ENCODE results near the gene PAPSS2.
"Not testable (repeated sequence)": the region's sequence is repeated elsewhere in the genome, so short reads cannot be mapped to it uniquely, and the experiment has no call there.

The PAPSS2 gene

DNA sequence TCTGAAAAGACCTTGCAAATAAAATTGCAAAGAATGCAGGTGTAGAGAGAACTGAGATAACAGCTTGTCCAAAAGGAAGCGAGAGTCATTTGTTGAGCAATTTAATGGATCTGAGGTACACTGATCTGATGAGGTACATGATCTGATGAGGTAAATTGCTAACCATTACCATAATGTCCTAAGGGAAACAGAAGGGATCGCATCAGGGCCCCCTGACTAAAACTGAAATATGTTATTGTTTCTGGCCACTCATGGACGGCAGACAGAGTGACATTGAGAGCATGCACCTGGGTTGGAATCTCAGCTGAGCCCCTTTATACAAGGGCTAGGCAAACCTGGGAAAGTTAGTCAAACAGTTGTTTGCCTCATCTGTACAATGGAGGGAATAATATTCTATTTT lies 15.8 kb upstream of the PAPSS2 start:
- DNase-seq = no peak

DNA sequence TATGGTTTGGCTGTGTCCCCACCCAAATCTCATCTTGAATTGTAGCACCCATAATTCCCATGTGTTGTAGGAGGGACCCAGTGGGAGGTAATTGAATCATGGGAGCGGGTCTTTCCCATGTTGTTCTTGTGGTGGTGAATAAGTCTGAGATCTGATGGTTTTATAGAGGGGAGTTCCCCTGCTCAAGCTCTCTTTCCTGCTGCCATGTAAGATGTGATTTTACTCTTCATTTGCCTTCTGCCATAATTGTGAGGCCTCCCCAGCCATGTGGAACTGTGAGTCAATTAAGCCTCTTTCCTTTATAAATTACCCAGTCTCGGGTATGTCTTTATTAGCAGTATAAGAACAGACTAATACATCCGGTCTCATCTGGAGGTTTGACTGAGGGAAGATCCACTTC lies 15.2 kb upstream of the PAPSS2 start:
- not testable (repeated sequence) for DNase-seq

DNA sequence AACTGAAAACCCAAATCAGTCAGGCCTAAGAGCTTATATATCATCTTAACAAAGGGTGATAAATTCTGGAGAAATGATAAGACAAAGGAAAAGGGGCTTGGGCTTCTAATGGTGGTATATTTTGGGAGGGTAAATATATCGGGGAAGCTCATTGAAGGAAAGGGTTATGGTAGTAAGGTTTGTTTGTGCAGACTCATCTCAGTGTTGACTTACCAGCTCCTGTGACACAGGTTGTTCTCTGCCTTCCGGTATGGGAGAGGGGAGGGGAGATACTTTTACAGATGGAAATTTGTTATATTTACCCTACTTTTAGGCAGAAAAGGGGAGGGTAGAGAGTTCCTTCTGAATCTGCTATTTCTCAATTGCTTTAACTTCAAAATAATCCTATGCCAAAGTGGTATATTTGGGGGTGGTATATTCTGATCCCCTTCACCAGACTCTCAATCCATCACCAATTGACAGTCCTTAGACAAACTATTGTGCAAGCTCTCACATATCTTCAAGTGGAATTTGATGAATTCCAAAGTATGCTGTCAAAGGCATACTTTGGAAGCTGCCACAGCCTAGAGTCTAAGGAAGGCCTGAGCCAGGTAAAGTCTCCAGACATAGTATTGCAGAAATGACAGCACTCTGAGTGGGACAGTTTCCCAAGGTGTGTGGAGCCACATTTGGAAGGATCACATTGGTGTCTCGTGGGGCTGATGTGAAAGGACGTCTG lies 13.3 kb upstream of the PAPSS2 start:
- no peak for DNase-seq

DNA sequence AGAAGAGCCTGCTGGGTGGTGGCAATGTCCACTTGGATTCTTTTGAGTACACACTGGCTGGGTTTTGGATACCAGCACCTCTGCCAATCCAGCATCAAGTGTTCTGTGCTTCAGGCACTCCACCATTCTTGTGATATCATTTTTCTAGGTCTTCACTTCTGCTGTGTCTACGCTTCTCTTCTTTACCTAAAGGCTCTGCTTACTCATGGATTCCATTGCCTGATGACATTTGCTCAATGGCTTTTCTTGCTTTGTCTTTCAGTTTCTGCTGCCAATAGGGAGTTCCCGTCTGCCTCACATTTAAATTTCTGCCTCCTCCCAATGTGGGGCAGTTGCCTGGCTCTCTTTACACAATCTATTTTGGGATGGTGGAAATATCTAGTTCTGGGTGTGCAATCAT lies 12.7 kb upstream of the PAPSS2 start:
- DNase-seq = no peak

DNA sequence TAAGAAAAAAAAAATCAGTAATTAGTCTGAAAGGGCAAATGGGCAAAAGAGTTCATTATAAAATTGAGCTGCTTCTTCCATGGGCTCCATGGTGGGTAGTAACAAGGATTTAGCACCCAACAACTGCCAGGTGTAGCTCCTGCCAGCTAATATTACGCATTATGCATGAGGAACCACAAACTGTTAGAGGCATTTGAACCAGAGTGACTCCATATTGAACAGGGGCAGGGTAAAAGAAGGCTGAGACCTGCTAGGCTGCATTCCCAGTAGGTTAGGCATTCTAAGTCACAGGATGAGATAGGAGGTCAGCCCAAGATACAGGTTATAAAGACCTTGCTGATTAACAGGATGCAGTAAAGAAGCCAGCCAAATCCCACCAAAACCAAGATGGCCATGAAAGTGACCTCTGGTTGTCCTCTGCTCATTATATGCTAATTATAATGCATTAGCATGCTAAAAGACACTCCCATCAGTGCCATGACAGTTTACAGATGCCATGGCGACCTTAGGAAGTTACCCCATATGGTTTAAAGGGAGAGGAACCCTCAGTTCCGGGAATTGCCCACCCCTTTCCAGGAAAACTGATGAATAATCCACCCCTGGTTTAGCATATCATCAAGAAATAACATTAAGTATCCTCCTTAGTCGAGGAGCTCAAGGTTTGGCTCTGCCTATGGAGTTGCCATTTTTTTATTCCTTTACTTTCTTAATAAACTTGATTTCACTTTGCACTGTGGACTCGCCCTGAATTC lies 8.7 kb upstream of the PAPSS2 start:
- no peak for DNase-seq

DNA sequence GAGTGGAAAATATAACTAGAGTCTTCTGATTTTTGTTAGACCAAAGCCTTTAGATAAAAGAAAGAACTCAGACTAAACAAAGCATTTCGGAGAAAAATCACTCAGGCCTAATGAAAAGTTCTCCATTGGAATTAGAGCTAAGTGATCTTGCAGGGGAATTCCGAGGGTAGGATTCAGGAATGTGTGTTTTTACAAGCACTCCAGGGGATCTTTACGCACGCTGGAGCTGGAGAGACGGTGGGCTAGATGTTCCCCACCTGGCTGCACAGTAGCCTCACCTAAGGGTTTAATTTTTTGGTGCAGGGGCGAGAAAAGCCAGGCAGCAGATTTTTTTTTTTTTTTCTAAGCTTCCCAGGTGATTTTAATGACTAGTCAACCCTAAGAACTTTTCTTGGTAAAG lies 7.9 kb upstream of the PAPSS2 start:
- DNase-seq = no peak

DNA sequence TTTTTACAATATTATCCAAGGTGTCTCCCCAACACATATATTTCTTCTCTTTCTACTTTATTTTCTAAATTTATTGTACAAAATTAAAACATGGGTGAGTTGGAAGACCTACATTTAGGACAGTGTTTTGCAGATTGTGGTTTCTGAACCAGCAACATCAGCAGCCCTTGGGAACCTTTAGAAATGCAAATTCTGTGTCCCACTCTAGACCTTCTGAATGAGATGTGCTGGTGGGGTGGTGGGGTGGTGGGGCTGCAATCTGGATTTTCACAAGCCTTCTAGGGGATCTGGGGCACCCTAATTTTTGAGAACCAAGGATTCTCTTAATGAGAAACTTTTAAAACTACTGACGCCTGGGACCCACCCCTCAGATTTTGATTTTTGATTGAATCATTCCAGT lies 7.4 kb upstream of the PAPSS2 start:
- DNase-seq = no peak

DNA sequence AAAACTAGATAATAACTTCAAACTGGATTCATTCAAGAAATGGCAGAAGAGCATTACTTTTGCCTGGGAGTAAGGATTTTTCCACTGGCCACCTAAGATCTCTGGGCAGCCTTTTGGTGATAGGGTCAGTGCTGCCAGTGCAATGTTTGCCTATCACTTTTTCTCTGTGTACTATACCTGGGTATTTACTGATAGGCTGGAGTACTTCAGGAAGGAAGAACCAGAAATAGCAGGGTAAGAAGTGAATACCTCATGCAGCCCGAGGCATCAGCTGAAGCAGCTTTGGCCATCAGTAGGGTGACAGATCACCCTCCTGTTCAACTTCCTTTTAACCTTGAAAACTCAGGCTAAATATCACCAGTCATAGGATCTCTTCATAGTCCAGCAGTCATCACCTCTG lies 5.5 kb upstream of the PAPSS2 start:
- no peak for DNase-seq

DNA sequence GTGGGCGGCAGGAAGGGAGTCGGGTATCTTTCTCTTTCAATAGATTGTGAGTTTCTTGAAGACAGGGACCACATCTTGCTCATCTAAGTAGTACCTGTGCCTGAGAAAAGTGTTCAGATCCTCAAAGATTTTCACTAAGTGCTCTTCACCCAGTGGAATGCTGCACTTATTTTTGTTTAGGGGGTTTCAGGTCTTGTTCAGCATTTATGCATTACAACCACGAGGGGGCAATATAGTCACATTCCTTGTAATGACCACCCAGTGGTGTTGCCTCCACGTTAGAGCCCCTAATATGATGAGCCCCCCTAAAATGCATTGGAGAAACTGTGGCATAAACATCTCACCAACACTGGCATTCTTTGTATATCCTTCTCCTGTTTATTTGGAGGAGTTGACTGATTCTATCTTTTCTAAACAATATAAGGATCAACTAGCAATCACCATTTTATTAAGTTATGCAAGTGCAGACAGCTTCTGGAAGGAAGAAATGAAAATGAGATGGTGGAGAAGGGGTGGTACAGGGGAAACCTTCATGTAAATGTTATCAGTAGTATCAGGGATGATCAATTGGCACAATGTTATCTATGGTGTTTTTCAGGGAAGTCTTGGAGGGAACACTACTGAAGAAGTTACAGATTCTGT lies 3.1 kb upstream of the PAPSS2 start:
- no peak for DNase-seq

DNA sequence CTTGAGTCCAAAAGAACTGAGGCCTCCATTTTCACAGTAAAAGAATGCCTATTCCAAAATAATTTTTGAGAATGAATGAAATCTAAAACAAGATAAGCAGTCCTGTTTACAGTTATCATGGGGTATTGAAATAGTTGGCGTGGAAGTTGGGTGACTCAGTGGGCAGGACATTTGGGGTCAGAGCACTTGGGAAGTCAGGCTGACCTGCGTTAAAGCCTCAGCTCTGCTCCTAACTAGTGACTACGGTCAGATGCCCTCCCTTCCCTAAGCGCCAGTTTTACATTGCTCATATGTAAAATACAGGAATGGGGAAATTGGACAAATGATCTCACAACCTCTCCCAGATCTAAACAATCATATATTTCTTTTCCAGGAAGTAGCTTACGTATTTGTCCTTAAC lies 2.3 kb upstream of the PAPSS2 start:
- DNase-seq = no peak

DNA sequence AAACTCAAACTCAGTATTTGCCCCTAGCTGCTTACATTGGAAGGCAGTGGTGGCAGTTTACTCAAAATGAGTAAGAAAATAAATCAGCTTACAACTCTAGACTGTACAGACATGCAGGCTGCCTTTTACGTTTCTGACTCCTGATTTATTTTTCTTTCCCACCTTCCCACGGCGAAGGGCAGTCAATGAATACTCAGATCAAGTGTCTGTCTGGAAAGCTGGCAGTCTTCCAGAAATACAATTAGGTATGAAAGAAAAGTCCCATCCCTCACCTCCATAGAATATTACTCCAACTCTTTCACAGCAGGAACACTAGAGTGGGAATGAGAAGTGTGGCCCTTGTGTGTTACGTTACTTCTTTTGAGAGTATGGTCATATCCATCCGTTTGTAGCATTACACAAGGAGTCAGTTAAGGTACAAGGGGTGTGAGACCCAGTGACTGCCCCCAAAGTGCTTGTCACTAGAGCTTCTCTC lies 1.3 kb upstream of the PAPSS2 start:
- DNase-seq = no peak

DNA sequence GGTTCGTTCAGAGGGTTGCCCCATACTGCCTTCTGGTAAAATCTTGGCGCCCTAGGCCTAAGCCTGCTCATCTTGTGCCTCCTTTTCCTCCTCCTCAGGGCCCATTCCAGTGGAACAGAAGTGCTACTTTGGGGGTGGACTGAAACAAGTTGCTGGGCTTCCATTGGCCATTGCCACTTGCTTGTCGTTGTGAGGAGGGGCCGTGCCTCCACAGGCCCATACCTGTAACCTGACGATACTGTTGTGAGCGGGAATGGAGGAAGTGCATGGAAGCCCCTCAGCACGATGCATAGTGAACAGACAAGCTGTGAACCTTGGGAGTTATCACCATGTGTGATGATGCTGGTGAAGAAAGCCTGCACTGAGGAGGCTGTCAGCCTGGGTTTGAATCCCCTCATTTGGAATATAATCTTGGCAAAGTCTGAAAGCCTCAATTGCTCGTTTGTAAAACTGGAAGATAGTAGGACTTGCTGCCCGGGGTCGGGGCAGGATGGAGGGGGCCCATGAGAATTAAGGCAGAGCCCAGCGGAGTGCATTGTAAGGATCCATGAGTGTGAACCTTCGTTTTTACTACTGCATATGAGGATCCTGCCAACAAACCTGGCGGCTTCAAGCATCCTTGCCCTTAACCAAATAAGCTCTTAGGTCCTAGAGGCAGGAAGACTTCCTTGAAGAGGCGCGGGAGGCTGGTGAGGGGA lies 671 bp upstream of the PAPSS2 start:
- DNase-seq = no peak

DNA sequence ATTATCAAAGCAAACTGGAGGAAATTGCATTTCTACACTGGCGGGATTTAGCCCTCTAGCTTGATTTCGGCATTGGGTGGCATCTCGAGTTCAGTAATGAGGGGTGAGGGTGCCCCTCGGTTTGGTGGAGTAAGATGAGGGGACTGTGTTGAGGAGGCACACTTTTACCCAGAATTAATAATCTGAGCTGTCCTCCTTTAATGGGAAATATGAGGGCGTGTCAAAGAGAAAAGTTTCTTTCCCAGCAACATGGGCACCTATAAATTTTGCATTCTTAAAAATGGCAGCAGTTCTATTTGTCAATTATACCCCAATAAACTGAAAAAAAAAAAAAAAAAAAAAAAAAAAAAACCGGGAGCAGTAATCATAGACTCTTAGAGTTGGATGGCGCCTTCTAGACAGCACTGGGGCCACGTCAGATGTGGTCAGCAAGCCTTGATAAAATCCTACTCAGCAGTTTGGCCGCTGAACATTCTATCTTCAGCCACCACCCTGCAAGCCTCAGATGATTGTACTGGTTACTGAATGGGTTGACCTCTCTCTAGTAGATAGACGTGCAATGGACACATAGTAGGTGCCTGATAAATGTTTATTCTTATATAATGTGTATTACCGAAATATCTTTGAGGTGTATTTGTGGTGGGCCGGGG lies 931 bp downstream of the PAPSS2 start:
- DNase-seq = no peak

DNA sequence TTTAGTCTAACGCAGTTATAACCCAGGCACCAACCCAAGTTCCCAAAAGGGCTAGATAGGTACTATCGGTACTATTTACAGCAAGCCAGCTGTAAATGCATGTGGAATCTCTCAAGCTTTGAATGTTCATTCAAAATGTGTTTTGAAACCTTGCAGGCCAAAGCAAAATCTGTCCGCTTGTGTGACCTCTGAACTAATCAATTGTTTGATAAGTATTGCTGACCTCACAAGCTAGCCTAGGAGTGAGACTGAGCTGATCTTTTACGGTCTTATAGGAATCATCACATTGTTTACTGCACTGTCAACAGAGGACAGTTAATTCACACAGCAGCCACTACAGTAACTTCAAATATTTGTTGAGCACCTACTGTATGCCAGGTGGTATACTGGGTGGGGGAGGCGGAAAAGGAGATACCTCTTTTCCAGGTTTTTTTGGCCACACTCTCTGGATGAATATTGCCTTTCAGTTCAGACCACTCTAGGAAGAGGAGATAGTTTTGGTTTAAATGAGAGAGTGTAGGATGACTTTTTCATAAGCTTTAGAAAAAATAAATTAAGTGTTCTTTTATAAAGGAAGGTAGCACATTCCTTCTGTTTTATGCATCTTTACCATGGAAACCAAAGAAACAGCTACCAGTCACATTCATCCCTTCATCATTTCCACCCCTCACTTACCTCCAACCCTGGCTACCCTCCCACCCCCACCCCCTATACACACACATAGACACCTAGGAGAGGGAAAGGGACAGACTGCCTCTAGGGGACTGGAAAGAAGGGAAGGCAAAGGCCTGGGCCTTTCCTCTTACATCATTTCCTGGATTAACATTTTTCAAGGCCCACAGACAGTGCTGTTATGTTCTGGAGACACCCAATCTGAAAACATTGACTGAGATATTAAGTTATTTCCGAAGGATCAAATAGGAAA lies 2.4 kb downstream of the PAPSS2 start:
- no peak for DNase-seq

DNA sequence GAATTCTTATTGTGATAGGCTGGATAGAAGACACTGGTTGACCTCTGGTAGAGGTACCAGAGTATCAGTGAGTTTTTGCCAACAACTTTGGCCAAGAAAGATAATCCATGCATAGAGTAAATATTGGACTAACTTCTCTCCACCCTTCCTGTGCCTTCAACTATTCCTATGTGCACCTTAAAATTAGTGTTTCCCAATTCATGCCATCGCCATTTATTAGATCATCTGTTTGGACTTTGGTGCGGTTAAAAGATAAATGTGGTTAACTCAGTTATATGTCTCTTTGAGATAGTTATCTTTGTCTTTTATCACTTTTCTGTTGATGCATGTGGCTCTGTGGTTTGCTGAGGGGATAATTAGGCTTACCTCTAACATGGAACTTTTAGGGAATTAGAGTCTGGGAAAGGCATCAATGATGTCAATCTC lies 4.6 kb downstream of the PAPSS2 start:
- DNase-seq = no peak

DNA sequence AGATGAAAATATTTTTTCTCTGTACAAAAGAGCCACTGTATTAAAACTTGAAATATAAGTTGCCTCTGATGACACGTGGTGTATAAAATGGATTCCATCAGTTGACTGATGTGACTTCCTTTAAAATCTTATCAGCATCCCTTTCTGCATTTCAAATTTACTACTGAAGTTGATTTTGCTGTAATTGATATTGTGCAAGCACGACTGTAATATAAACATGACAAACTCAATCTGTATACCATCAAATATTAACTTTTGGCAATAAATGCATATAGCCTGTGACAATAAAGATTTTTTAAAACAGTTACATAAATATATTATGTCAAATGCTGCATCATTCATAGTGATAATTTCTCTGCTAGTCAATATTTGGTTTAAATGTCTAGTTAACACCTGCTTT lies 7.8 kb downstream of the PAPSS2 start:
- DNase-seq = no peak

DNA sequence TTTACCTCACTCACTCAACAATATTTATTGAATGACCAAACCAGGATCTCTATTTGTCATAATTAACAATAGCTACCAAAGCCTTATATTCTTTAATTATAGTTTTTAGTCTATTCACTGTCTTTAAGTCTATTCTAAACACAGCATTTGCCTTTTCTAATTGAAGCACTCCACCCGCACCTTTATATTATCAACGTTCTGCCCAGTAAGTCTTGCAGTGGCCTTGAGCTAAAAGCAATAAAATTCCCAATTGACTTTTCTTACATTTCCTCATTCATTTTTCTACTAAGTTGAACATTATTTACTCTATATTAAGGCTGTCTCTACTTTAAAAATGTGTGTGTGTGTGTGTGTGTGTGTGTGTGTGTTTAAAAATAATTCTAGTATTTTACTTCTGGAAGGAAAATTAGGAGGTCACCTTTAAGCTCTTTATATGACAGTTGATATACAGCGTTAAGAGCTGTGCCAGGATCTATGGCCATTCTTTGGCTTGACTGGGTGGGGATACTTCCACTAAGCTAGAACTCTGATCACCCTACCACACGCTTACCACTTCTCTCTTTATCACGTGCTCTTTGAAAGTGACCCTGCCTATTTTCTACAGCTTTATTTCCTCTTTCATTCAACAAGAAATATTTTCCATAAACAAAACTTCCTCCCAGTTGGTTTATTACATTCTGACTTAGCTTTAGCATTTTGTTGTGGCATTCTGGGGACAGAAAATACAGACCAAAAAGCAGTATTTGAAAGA lies 8.8 kb downstream of the PAPSS2 start:
- DNase-seq = no peak

DNA sequence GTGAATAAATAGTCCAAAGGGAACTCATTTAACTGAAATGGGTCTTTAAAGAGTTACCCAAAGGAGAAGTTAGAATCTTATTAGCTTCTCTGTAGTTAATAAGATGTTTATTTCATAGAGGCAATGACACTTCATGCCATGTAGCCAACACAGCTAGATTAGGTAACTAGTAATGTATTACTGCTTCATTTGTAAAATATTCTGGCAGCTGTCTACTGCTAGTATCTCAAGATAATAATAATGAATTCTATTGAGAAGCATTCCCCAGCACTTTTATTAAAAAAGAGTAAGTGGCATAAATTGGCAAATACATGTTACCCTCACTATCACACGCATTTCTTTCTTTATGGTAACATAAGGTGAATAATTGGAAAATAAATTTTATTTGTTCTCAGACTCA lies 10.1 kb downstream of the PAPSS2 start:
- no peak for DNase-seq

DNA sequence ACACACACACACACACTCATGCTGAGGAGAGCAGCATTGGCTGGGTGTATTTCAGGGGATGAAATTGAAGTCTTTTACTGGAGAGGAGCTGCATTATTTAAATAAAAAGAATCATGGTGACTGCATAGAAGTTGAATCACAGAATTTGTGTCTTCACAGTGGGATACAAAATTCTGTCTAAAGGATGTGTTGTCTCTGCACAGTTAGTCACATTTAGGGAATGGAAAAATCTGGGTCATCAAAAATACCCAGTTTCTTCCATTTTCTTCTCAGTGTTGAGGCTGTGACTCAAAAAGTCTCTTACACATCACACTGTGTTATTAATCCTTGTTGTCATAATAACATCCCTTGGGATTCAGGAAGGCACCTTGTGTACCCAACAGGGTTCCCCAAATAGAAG lies 10.9 kb downstream of the PAPSS2 start:
- DNase-seq = no peak

DNA sequence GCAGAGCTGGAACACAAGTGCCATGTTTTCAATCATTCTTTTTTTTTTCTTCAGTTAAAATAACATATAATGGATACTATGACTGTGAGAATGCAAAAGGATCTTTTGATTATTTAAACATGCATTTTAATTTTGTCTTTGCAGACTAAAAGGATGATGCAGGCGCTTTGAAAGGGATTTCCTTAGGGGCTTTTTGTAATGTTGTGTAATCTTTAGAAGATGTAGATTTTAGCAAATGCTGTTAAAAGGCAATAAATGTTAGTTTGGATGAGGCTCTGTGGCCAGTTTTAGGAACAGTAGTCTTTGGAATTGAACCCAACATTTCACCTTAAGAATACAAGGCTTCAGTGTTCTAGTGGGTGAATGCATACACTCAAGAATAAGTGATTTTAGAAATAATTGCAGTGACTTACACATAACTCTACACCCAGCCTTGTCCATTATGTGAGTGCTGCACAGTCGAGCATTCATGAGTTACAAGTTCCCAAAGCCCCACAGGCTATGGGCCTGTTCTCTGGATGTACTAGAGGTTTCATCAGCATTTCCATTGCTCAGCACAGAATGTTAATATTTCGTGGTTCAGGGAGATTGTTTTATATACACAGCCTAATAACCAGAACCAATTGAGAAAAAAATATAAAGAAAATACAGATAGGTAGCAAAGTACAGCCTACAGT lies 11.6 kb downstream of the PAPSS2 start:
- DNase-seq = no peak

Measured in activated T-cell treated with anti-CD3 and anti-CD28 coated beads, Interleukin-2, amount 50 U/mL, for 1 hour (primary cell).